ENCODE results near the gene MCTP2.

DNA sequence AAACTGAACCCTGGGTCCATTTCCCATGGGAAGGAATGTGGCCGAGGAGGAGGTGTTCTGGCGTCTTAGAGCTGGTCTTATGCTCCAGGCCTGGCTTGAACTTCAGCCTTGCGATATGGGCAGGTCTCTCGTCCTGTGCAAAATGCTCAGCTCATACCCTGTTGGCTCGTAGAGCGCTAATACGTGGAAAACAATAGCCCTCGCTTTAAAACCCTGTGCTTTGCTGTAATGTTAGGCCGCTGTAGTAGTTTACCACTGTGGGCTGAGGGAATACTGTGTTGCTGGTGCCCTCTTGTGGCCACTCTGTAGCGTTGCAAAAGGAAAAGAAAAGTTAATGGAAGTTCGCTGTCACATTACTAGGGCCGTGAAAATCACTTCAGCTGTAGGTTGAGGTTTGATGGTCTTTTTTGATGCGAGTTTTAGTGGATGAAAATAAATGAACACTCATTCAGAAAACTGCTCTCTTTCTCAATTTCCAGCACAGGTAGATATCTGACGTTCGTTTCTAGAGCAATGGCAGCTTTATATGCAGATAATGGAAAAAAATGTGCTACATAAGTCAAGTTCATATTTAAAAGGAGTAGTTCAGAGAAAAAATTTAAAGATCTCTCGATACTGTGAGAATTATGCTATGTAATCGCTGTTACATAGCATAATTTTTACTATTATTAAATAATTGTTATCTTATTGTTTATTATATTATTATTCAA lies 92.9 kb downstream of the MCTP2 start:
- TF ChIP-seq CTCF (conservative IDR thresholded peaks at IDR 0.05; ENCODE audit: low read depth, low read length) (peak; percentile 92), EZH2 (IDR thresholded peaks at IDR 0.05; ENCODE audit: borderline replicate concordance, low read depth, low read length, poor library complexity, severe bottlenecking) (no peak)
